GM10266 (cell line): Measurements from ENCODE around the gene GARNL3.

Experiments used
- DNase-seq: peaks from one replicate; pipeline ENCODE4 v3.0.0; 2012; ENCODE audit errors: extremely low spot score
- TF ChIP-seq, protein P1 (sequence below): IDR thresholded peaks from 2 replicates; pipeline ENCODE4 v1.5.1; 2012; ENCODE audit warnings: mild to moderate bottlenecking, low read depth; ENCODE audit not compliant: control insufficient read depth, insufficient read depth; ENCODE audit errors: missing control alignments

Gene GARNL3, protein sequence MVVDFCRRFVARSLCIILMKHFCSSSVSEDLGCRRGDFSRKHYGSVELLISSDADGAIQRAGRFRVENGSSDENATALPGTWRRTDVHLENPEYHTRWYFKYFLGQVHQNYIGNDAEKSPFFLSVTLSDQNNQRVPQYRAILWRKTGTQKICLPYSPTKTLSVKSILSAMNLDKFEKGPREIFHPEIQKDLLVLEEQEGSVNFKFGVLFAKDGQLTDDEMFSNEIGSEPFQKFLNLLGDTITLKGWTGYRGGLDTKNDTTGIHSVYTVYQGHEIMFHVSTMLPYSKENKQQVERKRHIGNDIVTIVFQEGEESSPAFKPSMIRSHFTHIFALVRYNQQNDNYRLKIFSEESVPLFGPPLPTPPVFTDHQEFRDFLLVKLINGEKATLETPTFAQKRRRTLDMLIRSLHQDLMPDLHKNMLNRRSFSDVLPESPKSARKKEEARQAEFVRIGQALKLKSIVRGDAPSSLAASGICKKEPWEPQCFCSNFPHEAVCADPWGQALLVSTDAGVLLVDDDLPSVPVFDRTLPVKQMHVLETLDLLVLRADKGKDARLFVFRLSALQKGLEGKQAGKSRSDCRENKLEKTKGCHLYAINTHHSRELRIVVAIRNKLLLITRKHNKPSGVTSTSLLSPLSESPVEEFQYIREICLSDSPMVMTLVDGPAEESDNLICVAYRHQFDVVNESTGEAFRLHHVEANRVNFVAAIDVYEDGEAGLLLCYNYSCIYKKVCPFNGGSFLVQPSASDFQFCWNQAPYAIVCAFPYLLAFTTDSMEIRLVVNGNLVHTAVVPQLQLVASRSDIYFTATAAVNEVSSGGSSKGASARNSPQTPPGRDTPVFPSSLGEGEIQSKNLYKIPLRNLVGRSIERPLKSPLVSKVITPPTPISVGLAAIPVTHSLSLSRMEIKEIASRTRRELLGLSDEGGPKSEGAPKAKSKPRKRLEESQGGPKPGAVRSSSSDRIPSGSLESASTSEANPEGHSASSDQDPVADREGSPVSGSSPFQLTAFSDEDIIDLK

DNA sequence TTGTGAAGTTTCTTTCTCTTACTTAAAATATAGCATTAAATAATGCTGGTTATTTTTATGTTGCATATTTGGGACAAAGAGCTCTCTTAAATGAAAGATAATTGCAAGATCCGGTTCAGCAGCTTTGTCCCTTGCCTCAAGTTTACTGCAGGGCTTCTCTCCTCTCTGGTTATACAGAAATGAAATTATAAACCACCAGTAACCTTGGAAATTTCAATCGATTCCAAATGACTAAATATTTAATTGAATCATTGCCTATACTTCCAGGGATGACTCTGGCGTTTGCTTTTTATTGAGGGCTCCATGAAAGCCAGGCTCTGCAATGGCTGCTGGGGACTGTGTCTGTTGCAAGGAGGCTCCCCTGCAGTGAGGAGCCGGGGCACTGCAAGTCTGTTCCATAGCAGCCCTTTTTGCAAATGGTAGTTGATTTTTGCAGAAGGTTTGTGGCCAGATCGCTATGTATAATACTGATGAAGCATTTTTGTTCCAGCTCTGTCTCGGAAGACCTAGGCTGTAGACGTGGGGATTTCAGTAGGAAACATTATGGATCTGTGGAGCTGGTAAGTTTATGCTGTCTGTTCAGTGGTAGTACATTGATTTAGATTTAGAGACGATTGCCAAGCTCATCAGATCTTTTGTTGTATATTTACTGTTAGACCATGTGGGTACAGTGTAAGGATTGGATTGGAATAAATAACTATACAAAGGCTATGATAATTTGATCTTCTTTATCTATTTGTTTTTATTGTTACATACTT lies at the start of gene GARNL3:
Gene GARNL3, plus strand, starts transcription at position 313 of the 758 bp plus-strand sequence. Its CDS starts 104 bp downstream, at position 417.
- no peak for DNase-seq
- TF ChIP-seq, protein P1, sequence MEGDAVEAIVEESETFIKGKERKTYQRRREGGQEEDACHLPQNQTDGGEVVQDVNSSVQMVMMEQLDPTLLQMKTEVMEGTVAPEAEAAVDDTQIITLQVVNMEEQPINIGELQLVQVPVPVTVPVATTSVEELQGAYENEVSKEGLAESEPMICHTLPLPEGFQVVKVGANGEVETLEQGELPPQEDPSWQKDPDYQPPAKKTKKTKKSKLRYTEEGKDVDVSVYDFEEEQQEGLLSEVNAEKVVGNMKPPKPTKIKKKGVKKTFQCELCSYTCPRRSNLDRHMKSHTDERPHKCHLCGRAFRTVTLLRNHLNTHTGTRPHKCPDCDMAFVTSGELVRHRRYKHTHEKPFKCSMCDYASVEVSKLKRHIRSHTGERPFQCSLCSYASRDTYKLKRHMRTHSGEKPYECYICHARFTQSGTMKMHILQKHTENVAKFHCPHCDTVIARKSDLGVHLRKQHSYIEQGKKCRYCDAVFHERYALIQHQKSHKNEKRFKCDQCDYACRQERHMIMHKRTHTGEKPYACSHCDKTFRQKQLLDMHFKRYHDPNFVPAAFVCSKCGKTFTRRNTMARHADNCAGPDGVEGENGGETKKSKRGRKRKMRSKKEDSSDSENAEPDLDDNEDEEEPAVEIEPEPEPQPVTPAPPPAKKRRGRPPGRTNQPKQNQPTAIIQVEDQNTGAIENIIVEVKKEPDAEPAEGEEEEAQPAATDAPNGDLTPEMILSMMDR: no peak

DNA sequence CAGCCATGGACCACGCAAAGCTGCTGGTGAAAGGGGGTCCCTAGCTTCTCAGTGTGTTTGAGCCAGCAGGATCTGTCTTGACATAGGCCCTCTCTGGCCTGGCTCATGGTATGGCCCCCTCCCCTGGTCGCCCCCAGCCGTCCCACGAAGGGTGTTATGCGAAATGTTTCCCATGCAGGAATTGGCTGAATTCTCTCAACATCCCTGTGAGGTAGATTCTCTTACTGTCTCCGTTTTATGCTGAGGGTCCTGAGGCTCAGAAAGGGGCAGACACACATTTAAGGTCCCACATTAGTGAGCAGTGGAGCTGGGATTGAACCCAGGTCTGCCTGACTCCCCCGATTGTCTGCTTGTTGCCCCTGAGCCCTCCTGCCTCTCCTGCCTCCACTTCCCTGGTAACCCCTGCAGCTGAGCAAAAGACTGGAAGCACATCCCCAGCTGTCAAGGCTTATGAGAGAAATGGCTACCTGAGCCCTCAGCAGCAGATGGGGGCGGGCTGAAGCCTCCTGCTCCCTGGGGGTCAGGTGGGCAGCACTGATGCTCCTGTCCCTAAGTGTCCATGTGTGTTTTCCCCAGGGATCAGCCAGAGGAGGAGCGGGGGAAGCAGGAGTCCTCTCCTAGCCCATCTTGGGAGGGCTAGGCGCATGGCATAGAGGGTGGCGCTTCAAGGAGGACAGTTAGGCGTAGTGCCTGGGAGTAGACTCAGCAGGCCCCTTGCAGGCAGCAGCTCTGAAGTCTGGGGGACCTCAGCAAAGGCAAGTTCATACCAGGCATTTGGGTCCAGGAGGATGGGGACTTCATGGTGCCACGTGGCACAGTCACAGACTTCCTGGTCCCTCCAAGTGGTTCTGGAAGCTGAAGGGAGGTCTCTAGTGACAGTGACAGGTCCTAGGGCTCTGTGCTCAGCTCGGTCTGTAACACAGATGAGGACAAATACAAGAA lies 49.0 kb upstream of the GARNL3 start:
- no peak for DNase-seq
- TF ChIP-seq, protein P1: no peak

DNA sequence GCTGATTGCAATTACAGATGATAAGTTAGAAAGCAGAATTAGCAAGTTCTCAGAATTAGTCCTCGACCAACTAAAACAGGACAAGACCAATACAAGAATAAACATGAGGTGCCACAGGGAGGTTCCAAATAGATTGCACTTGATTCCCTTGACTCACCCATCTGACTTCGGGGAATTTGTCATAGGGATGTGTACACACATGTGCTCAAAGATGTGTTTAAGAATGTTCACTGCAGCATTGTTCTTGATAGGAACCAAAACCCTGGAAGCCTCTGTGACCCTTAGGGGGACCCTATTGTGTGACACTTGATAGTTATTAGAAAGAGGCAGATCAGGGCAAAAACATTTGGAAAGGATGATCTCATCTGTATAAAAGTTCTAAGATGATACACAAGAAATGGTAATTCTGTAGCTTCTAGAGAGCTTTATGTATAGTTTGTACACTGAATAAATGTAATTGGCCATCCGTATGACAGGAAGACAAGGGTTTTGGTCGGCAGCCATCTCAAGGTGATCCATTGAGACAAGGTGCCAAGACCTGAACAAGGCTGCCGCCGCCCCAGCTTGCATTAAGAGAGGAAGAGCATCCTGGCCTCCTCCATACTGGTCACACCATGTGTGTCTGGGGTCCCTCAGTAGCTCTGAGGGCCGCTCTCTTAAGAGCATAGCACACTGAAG lies 48.2 kb upstream of the GARNL3 start:
- DNase-seq: no peak
- TF ChIP-seq, protein P1: no peak

DNA sequence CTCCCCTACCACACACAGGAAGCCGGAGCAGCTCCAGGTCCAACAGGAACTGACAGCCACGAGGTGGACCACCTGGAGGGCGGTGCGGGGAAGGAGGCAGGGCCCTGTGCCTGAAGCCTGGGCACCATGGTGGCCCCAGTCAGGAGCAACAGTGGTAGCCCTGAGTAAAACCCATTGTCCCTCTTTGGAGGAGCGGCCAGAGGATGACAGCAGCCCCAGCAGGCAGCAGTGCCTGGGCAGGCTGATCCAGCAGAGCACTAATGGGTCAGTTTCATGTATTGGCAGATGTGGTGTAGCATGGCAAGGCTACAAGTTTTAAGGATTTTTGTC lies 47.7 kb upstream of the GARNL3 start:
- TF ChIP-seq, protein P1: no peak
- no peak for DNase-seq

DNA sequence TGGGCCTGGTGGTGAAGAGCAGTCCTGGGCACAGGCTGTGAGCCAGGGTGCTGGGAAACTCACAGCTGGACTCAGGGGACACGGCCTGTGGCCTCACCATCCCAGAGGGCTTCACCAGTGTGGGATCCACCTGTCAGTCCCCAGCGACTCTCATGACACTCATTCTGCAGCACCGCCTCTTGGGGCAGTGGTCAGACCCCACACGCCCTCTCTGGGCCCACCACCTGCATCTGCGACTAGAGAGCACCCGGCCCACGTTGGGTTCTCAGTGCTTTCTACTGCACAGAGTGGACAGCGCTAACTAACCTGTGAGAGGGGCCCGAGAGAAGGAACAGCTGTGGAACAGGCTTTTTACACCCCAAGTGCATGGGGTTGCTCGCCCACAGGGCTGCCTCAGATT lies 45.8 kb upstream of the GARNL3 start:
- TF ChIP-seq, protein P1: no peak
- no peak for DNase-seq
